ENCODE results near the gene INPP4A. TPM values are rescaled to one million over a fixed set of nuclear protein-coding genes. Genes with fewer than 3 reads are reported as not detected.
A peak's percentile ranks its signal among the peaks of the same experiment; 100 is the strongest.

Gene INPP4A
- total and polyA plus RNA-seq, 2 of the 13 experiments (the other 11 are each of a cell fraction or from before 2014, with no cell fraction given): 10.1 to 10.9 TPM

- TF ChIP-seq LCORL (IDR thresholded peaks at IDR 0.05) (no peak), LCORL (CRISPR knock-in tag; IDR thresholded peaks at IDR 0.05) (no peak), CCAR2 (optimal IDR thresholded peaks at IDR 0.05; ENCODE audit: low read depth, low read length) (no peak), KDM4B (CRISPR knock-in tag; IDR thresholded peaks at IDR 0.05) (0 out of 2 replicates have a peak, but pooled peaks have one; percentile 50), RBM22 (optimal IDR thresholded peaks at IDR 0.05; ENCODE audit: low read length) (no peak), PHF5A (CRISPR knock-in tag; IDR thresholded peaks at IDR 0.05; ENCODE audit: low read depth, unreplicated experiment) (peak; percentile 42), YY1 (IDR thresholded peaks at IDR 0.05; ENCODE audit: insufficient read depth, insufficient replicate concordance, low read depth, low read length) (peak; percentile 45), ZNF564 (CRISPR knock-in tag; IDR thresholded peaks at IDR 0.05) (no peak), ZNF224 (CRISPR knock-in tag; IDR thresholded peaks at IDR 0.05) (0 out of 2 replicates have a peak, but pooled peaks have one; percentile 38), ZNF775 (CRISPR knock-in tag; IDR thresholded peaks at IDR 0.05; ENCODE audit: borderline replicate concordance) (no peak), ZNF101 (CRISPR knock-in tag; IDR thresholded peaks at IDR 0.05; ENCODE audit: borderline replicate concordance, low read depth) (no peak), ZNF180 (CRISPR knock-in tag; IDR thresholded peaks at IDR 0.05; ENCODE audit: borderline replicate concordance, low read depth) (no peak), ZGPAT (CRISPR knock-in tag; IDR thresholded peaks at IDR 0.05) (0 out of 2 replicates have a peak, but pooled peaks have one; percentile 30), ZNF563 (CRISPR knock-in tag; IDR thresholded peaks at IDR 0.05) (peak; percentile 61; the same call in 1 of the 2 replicates), ZNF800 (CRISPR knock-in tag; IDR thresholded peaks at IDR 0.05) (no peak; the same call in 1 of the 2 replicates), HMGXB3 (CRISPR knock-in tag; IDR thresholded peaks at IDR 0.05; ENCODE audit: borderline replicate concordance) (no peak), CSRNP2 (CRISPR knock-in tag; conservative IDR thresholded peaks at IDR 0.05; ENCODE audit: low read depth) (no peak), SRSF1 (optimal IDR thresholded peaks at IDR 0.05; ENCODE audit: low read depth, low read length) (peak; percentile 66), ZNF44 (CRISPR knock-in tag; IDR thresholded peaks at IDR 0.05) (peak; percentile 78; the same call in 1 of the 2 replicates)
Measured at GRCh38 chr2:98444436-98445176, at the start of gene INPP4A (continued).
